HG03060 (cell line): ENCODE data around the gene RAD51B.
A peak's percentile ranks its signal among the peaks of the same experiment; 100 is the strongest.
"Not testable (repeated sequence)": the region's sequence is repeated elsewhere in the genome, so short reads cannot be mapped to it uniquely, and the experiment has no call there.

Experiments used
- ATAC-seq: cut with Tn5 transposase; IDR thresholded peaks from one replicate; pipeline ENCODE4 v1.9.1; 2021; ENCODE audit warnings: low read depth, moderate number of reproducible peaks; ENCODE audit not compliant: unreplicated experiment

RAD51B gene

DNA sequence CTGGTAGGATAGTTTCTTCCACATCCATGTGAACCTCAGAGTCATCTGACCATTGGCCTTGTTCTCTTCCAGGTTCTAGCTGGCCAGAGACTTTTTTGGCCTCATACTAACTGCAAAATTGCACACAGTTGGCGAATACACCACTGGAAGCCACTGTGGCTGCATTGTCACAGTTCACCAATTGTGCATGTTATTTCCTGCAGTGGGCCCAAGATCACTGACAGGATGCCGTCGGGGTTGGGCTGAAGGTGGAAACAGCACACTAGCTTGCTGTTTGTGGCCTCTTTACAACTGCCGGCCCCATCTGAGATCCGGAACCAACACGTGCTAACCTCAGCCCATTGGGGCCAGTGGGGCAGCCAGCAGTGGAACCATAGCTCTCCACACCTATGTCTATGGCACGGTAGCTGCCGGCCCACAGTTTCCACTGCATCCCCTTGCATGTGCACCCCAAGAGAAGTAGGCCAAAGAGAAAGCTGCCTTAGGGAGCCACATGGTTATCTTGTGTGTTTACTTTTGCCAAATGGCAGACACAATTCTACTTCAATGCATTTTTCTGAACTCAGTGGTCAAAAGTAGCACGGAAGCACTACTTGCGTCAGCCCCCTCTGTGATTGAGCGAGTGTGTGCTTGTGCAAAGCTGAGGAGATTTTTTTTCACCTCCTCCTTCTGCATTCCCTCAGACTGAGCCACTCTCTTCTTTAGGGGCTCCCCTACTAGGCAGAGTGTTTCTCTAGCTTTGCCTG is 464.0 kb downstream of the RAD51B start:
- ATAC-seq: no peak

DNA sequence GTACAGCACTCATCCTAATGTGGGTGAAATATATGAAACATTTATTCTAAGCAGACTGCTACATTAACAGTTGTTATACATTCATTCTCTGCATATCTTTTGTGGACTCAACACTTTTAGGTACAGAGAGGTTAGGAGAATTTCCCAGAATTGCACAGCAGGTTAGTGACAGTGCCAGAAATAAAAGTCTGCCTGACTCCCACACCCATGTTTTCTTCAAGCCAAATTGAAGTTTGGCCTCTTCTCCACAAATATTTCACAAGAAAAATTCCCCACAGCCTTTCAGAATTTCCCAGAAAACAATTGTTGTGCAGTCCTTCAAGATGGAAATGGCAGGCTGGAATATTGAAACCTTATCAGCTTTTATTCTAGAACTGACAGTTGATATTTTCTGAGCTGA is 464.8 kb downstream of the RAD51B start:
- no peak for ATAC-seq

DNA sequence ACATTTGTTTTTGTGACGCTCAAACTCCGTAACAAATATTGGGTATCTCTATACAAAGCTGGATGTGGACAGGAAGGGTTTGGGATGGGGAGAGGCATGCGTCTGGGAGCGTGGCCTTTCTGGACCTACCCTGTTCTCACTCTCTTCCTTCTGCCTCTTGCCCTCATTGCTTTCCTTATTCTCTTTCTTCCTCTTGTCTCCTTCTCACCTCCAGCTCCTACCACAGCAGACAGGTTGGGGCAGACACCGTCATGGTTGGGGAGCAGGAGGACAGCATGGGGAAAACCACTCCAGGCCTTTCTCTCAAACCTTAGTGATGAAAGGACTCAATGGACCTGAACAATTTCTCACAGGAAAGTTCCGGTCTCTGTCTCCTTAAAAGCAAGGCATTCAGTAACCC is 465.3 kb downstream of the RAD51B start:
- ATAC-seq: no peak

DNA sequence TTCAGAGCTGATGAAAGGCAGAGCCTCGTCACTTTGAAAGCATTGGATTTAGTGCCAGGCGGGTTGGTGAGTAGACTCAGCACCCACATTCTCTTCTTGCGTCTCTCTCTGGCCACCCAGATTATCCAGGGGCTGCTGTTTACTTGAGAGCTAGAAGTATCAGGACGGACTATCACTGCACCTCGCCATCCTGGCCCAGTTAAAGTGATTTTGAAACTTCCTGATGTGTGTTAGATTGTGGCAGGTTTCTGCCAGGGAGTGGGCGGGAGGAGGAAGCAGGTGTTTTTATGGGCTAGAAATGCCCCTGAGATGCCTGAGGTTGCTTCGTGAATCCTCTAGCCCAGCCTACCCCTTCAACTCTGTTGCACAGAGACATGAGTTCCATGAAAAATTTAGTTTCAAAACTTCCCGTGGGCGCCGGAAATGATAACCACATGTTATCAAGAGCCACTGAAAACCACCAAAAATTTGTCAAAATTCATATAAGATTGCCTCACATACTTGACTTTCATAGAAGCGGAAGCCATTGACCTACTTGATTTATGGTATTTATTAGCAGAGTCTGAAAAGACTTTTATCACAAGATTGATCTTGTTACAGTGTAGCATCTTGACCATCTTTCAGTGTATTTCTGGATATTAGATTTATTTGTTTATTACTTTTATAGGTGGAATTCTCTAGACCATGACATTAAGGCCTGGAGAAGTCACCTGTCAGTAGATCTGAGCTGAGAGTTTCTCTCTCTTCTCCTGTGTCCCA is 466.0 kb downstream of the RAD51B start:
- no peak for ATAC-seq

DNA sequence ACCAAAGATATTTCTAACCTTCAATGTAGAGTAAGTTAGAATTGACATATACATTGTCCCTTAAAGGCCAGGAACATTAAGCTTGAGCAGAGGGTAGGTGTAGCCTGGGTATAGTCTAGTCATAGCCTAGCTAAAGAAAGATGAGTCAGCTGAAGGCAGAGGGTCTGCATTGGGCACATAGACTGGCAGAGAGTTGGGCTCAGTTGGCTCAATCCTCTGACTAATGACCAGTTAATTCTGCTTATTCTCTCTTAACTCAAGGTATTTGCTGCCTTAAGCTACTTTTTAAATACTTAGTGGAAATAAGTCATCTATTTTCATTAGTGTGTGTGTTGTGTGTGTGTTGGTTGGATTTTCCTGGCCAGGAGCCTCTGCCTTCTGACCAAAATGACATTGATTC is 467.1 kb downstream of the RAD51B start:
- no peak for ATAC-seq

DNA sequence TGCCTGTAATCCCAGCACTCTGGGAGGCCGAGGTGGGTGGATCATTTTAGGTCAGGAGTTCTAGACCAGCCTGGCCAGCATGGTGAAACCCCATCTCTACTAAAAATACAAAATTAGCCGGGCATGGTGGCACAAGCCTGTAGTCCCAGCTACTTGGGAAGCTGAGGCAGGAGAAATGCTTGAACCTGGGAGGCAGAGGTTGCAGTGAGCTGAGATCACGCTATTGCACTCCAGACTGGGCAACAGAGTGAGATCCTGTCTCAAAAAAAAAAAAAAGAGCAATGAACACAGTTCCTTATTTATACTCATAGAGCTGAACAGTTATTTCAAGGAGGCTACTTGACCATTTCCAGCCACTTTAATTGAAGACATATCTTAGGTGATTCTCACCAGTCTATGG is 469.9 kb downstream of the RAD51B start:
- ATAC-seq: not testable (repeated sequence)

DNA sequence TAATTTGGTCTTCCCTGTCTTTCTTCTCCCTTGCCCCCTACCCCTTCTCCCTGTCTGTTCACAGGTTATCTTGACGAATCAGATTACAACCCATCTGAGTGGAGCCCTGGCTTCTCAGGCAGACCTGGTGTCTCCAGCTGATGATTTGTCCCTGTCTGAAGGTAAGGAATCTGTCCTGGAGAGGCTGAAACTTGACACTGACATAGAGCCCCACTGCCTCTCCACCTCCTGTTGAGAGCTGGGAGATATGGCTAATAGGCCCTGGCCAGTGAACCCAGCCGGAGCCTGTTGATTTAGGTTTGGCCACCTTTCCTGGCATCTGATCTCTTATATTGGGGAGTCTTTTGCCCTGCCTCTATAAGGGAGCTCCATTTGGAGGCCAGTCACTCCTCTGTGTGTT is 472.2 kb downstream of the RAD51B start:
- ATAC-seq: no peak

DNA sequence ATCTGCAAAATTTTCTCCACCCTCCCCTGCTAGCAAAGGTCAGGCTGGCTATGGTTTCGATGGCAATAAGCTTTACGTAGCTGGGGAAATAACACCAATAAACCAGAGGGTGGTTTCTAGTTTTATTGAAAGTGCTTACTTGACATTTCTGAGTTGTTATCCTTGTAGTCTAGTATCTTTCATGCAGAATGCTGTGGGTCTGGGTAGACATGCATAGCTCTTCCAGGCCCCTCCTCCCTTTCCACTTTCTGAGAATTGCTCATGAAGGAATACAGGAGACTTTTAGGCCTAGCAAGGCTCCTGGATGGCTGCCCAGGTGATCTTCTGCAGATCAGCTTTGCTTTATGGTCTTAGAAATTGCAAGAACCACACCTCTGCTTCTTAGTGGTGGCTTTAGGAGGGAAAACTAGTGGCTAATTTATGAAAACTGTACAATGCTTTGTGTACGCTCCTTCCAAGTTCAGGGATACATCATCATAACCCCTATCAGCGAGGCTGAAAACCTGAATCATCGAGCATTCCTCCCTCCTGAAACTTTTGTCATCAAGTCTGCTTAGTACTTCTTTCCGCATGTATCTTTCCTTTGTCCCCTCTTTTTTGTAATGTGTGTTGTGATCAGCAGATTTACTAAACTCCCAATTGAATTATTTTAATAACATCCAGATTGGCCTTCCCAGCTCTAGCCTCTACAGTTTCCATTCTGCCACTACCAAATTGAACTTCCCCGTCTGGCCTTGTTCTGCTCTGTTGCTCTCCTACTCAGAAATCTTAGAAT is 473.0 kb downstream of the RAD51B start:
- no peak for ATAC-seq

DNA sequence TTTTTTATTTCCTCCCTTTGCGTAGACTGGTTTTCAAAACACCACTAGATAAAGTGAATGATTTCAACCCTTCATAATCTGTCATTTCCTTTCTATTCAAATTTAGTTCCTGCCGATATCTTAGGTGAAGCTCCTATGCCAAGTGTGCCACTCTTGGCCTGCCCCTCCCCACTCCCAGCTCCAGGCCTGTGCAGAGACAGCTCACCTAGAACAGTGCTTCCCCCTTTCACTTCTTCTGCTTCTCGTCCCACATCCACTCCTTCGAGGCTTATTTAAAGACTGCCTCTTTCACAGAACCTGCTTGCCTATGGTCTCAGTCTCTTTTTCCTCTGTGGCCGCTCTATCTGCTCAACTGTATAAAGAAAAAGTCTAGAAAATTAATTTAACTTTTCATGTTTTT is 473.8 kb downstream of the RAD51B start:
- ATAC-seq: no peak

DNA sequence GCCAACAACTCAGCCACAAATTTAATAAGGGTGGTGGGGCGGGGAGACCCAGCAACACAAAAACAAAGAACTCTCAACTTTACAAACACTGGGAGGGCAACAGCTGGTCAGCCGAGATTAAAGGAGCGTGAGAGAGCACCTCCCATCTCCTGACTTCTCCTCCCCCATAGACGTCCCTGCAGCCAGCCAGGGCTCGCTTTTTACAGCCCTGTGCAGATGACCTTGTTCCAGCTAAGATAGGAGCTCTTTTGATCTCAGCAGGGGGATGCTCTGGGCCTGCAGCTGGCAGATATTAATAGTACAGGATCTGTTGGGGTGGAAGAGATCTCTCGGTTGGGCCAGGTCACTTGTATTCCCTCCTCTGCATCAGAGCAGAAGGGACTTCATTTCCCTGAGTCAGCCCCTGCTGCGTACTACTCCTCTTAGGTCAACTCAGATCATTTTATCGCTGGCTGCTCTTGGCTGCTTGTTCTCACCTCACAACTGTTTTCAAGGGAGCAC is 475.8 kb downstream of the RAD51B start:
- no peak for ATAC-seq

DNA sequence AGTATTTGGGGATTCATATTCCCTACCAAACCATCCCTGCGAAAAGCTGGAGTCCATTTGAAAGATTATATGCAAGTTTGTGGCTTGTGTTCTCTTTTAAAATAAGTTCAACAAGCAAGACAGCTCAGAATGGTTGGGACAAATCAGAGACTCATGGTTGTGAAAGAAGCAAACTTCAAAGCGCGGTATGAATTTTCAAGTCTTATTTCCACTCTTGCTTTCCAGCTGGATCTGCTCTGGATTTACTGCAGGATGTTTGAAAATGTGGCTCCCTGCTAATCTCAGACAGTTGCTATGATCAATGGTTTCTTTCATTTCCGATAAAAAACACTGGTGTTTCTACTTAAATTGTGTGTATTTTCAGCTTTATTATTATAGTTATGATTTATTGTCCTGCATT is 477.5 kb downstream of the RAD51B start:
- ATAC-seq: no peak

DNA sequence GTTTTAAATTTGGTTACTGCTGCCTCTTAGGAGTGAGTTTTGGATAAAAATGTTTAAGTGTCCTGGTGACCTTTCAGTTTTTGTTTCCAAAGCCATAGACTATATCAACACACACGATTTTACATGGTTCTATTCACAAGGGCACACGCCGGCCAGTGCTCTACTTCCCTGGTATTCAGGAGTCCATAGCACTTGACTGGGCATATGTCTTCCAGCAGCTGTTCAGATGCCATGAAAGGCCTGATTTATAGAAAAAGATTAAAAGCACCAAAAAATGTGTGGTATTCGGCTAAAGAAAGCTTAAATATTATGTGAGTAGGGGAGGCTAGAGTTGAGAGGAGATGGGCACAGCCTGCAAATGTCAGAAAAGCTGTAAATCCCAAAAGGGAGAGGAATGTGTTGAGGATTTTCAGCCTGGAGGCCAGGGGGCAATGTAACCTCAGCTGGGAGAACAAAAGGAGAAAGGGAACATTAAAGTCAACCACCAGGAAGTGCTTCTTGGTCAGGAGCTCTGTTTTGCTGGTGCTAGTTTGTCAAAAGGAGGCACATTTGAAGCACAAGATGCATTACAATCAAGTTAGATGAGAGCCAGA is 478.4 kb downstream of the RAD51B start:
- no peak for ATAC-seq

DNA sequence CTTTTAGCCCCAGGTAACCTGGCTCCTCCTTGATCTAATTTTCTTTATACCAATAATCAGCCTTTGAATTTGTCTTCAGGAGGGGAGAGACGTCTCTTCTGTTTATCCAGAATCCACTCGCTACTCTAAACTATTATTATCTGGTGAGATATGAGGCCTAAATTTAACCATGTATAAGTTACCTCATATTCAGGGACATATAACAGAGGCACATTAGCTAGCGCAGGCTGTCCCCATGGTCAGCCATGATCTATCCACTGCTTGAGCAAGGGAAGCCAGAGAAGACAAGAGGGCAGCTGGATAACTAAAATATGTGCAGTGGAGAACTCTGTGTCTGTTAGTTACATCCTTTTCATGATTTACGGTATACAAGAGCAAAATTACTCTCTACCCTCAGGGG is 481.0 kb downstream of the RAD51B start:
- ATAC-seq: no peak

DNA sequence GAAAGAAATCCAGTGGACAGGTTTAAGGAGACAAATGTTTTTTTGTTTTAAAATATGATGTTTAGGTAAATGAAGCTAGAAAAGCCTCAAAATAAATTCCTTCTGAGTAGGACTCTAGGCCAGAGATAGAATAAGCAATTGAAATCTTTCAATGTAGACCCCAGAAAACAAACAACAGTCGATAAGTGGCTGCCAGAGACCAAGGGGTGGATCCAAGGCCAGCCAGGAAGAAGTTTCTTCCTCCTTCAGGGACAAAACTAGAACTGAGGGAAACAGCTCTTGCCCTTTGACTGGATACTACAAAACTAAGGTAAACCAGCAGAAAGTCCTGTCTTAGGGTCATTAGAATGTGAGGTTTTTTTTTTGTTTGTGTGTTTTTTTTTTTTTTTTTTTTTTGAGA is 481.6 kb downstream of the RAD51B start:
- no peak for ATAC-seq

DNA sequence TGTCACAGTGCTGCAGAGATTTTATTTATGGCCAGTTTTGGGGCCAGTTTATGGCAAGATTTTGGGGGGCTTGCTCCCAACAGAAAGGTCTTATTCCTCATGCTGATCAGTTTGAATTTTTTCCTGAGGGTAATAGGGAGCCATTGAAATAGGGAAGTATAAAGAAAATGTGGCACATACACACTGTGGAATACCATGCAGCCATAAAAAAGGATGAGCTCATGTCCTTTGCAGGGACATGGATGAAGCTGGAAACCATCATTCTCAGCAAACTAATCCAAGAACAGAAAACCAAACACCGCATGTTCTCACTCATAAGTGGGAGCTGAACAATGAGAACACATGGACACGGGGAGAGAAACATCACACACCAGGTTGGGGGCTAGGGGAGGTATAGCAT is 483.4 kb downstream of the RAD51B start:
- ATAC-seq: not testable (repeated sequence)

DNA sequence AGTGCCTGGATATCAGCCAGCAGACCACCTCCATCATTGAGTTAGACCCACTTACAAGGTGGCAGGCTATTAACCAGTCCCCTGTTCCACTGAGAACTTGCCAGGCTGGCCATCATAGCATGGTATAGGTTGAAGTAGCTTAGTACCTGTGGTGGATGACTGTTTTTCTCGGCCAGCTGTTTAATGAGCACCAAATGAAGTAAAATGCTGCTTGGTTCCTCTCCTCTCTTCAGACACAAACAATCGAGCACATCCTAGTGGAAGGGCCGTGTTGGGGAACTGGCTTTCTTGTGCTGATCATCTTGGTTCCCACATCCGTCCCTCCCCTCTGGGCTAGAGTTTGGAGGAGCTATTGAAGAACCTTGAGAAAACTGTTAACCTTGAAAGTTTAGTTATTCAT is 486.2 kb downstream of the RAD51B start:
- no peak for ATAC-seq

DNA sequence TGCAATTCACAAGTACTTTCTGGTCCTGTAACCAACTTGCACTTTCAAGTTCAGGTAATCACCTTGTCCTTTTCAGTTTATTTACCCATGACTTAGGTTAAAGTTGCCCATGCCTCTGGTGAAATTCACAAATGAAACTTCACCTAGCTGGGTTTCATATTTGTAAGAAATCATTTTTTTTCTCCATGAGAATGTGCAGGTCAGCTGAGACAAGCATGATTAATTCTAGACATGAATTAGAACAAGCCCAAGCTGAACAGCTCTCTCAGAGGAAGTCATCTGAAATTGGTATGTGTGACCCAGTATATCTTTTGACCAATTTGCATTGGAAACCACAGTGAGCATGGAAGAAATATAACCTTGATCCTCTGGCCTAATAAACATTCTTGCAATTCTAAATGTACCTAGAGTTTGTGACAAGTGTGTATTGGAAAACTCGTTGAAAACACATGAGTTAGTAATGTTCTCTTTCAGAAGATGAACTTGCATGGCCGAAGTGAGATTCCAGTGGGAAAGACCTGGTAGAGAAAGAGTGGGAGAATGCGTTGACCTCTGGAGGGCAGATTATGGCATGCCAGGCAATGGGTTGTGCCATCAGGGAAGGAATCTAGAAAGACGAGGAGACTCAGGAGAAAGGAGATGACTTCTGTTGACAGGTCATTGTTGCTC is 486.8 kb downstream of the RAD51B start:
- peak; percentile 68 for ATAC-seq

DNA sequence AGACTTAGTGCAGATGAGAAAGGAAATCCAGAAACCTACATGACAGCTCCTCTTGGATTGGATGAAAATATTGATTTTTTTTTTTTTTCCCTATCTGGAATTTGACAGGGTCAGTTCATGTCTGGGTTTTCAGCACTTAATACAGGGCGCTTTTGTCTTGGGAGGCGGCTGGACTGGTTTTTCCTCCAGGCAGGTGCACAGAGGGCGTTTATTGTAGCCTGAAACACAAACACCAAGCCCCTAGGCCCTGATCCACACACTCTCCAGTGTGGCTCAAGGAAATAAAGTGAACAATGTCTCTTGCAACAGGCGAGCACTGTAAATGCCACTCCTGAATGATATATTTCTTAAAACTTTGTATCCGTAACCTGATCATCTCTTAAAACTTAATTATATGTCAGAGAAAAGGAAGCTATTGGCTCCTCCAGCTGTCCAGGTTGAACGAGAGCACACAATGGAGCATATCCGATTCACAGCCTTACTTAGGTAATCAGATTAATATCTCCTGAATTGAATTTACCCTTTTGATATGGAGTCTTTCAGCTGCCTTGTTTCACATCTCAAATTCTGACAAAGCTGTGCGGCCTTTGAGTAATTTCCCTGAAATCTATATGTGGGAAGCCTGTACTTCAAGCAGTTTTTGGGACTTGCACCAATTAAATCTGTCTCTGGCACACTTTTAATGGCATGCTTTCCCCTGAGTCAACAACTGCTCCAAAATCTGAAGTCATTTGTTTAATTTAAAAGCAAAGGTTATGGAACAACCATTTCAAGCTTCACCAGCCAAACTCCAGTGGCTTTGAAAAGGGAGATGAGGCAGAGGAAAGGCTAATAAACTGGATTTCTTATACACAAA is 487.6 kb downstream of the RAD51B start:
- no peak for ATAC-seq

DNA sequence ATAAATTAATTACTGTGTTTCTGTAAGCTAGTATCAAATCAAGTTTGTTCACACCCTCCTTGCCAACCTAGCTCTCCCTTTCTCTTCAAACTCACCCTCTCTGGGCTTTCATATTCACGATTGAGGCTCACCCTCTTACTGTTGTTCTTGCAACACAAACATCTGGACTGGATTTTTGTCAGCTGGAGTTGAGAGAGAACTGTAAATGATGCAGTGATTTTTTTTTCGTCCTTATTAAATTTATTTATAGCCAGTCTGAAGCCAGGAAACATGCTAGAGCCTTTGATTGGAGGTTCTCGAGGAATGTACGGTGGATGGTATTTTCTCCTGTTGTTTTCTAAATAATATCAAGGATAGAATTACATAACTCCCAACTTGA is 488.2 kb downstream of the RAD51B start:
- ATAC-seq: no peak
